ENCODE results near the gene IL17RA. TPM values are rescaled to one million over a fixed set of nuclear protein-coding genes. Genes with fewer than 3 reads are reported as not detected.

Gene IL17RA
- total and polyA plus RNA-seq, 2 of the 4 experiments (the other 2 are of a cell fraction), result 5.2 to 15.3 TPM

DNA sequence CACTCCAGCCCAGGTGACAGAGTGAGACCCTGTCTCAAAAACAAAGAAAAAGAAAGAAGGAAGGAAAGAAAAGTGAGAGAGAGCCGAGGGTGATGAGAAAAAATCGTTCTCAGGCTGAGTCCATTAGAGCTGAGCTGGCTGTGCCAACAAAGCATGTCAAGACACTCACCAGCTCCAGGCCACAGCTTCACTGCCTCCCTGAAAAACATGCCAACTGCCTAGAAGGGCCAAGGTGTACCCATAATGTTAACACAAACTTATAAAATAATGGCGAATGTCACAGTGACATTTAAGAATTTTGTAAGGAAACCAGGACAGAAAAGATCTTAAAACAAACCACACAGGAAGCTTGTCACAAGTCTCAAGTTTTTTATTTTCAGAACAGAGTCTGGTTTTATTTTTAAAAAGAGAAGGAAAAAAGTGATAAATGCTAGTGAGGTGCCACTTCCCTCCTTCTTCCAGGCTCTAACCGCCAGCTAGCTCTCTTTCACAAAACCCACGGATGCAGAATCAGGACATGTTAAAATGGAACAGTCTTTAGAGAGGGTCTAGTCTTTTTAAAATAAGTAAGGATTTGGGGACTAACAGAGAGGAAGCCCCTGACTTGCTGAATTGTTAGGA is 31.3 kb downstream of the IL17RA start:
- Histone ChIP-seq H3K4me3 (ENCODE audit: insufficient read depth, low read depth, low read length) (no peak overlapping the region), H3K27ac (ENCODE audit: insufficient read depth, low read length) (no peak overlapping the region), H3K9me1 (ENCODE audit: insufficient read depth, low read length) (no peaks in the 10 kb centered on the region), H2BK15ac (ENCODE audit: low read depth, low read length) (no peak overlapping the region), H2AFZ (replicated peaks; ENCODE audit: low read length, poor library complexity) (no peak overlapping the region), H3K9ac (ENCODE audit: low read depth, low read length) (no peak overlapping the region), H2BK120ac (ENCODE audit: low read depth, low read length) (no peak overlapping the region), H2BK5ac (ENCODE audit: low read depth, low read length, poor library complexity, severe bottlenecking) (no peak overlapping the region), H4K5ac (ENCODE audit: low read depth, low read length) (no peak overlapping the region), H3K27me3 (ENCODE audit: control insufficient read depth, insufficient read depth, low read length) (peaks cover 18% of the 10 kb centered on the region; the same call in 1 of the 2 replicates), H2BK20ac (ENCODE audit: low read depth, low read length) (no peak overlapping the region), H3K79me1 (ENCODE audit: low read depth in 1 of 2, low read length in 2 of 2) (no peaks in the 10 kb centered on the region), H4K8ac (ENCODE audit: low read depth in 2 of 2, low read length in 2 of 2) (no peak overlapping the region), H3K18ac (ENCODE audit: low read depth, low read length) (no peak overlapping the region), H4K20me1 (ENCODE audit: insufficient read depth, low read length) (no peaks in the 10 kb centered on the region), H3K4ac (ENCODE audit: low read depth, low read length) (no peak overlapping the region), H3K4me2 (ENCODE audit: low read depth, low read length) (no peak overlapping the region), H3K36me3 (ENCODE audit: control insufficient read depth, insufficient read depth, low read length) (no peaks in the 10 kb centered on the region), H2AK9ac (replicated peaks; ENCODE audit: low read depth, low read length, poor library complexity) (no peak overlapping the region), H2AK5ac (ENCODE audit: low read depth, low read length) (no peak overlapping the region), H3K56ac (ENCODE audit: extremely low read depth, insufficient read depth, low read length) (no peak overlapping the region), H3K4me1 (ENCODE audit: control insufficient read depth, insufficient read depth, low read length) (no peaks in the 10 kb centered on the region), H3K14ac (replicated peaks; ENCODE audit: low read depth, low read length) (no peak overlapping the region), H3K9me3 (ENCODE audit: control insufficient read depth, insufficient read depth, low read length) (no peaks in the 10 kb centered on the region), H4K91ac (ENCODE audit: insufficient read depth, low read depth, low read length) (no peak overlapping the region), H3K23ac (ENCODE audit: low read depth, low read length) (no peak overlapping the region)
- DNase-seq, result no peak
- no TSS peak for BruUV-seq (replicated peaks)
- POLR2A ChIA-PET (ENCODE audit: unreplicated experiment), result no interaction called here
- ATAC-seq (ENCODE audit: low read depth), result no peak
- intact Hi-C loops (cut with micrococcal nuclease), result no loop called here
- dilution Hi-C loops (cut with HindIII; ENCODE audit: low sequenced_read_pairs, unreplicated experiment), result no loop called here
- TF ChIP-seq, protein P1, sequence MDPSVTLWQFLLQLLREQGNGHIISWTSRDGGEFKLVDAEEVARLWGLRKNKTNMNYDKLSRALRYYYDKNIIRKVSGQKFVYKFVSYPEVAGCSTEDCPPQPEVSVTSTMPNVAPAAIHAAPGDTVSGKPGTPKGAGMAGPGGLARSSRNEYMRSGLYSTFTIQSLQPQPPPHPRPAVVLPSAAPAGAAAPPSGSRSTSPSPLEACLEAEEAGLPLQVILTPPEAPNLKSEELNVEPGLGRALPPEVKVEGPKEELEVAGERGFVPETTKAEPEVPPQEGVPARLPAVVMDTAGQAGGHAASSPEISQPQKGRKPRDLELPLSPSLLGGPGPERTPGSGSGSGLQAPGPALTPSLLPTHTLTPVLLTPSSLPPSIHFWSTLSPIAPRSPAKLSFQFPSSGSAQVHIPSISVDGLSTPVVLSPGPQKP (IDR thresholded peaks at IDR 0.05; ENCODE audit: borderline replicate concordance, low read depth, low read length), result no peak
- TF ChIP-seq MAFK (IDR thresholded peaks at IDR 0.05; ENCODE audit: low read depth, low read length) (no peak), RAD21 (IDR thresholded peaks at IDR 0.05; ENCODE audit: low read length) (no peak), FOS (IDR thresholded peaks at IDR 0.05; ENCODE audit: low read depth, low read length) (no peak)
- TF ChIP-seq, protein P2, sequence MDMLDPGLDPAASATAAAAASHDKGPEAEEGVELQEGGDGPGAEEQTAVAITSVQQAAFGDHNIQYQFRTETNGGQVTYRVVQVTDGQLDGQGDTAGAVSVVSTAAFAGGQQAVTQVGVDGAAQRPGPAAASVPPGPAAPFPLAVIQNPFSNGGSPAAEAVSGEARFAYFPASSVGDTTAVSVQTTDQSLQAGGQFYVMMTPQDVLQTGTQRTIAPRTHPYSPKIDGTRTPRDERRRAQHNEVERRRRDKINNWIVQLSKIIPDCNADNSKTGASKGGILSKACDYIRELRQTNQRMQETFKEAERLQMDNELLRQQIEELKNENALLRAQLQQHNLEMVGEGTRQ (IDR thresholded peaks at IDR 0.05; ENCODE audit: low read depth, low read length), result no peak
- CTCF ChIA-PET, result no interaction called here
- in situ Hi-C loops (cut with MboI; ENCODE audit: low sequenced_read_pairs), result no loop called here
- WGBS, 2 experiments (ENCODE audit: extremely low coverage in 2 of 2, insufficient read length in 1 of 2), result no CpG with 5 or more reads among the region's 5 CpGs
